ENCODE data around the gene MAP2K3. TPM values are rescaled to one million over a fixed set of nuclear protein-coding genes. Genes with fewer than 3 reads are reported as not detected.

MAP2K3 gene
- polyA plus RNA-seq, 2 of the 4 experiments (the other 2 are of a cell fraction): 13.9 to 37.1 TPM

DNA sequence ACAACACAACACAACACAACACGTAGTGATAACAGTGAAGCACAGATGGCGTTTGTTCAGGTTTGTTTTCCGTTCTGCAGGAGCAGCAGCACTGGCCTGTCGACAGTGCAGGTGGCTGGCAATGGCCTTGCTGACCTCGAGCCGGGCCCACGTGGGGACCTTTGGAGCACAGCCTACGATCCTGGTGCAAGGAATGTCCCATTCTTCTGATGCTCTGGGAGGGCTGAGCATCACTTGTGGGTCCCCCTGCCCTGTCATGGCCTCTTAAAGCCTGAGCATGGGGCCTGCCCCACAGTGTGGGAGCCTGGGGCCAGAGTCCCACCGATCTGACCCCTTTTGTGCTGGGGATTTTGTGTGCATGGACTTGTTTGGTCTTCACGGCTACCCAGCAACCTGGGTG lies 6.8 kb downstream of the MAP2K3 start:
- no peak for TF ChIP-seq HDAC2 (IDR thresholded peaks at IDR 0.05)
- no peak for TF ChIP-seq FOSB (CRISPR knock-in tag; IDR thresholded peaks at IDR 0.05)
- TF ChIP-seq MAFK (IDR thresholded peaks at IDR 0.05; ENCODE audit: partially characterized antibody): no peak
- no peak for TF ChIP-seq EHMT2 (IDR thresholded peaks at IDR 0.05; ENCODE audit: low read depth)
- no peak for TF ChIP-seq SMC3 (IDR thresholded peaks at IDR 0.05)
- TF ChIP-seq HOXB13 (CRISPR knock-in tag; IDR thresholded peaks at IDR 0.05; ENCODE audit: low read depth): no peak
- no peak for TF ChIP-seq TP53 (CRISPR knock-in tag; IDR thresholded peaks at IDR 0.05)
- no peak for TF ChIP-seq KDM5A (IDR thresholded peaks at IDR 0.05)
- no peak for TF ChIP-seq RFX5 (IDR thresholded peaks at IDR 0.05)
- no peak for TF ChIP-seq EP300 (IDR thresholded peaks at IDR 0.05)
- TF ChIP-seq POLR2A (IDR thresholded peaks at IDR 0.05; ENCODE audit: low read length): no peak
- TF ChIP-seq EHF (CRISPR knock-in tag; IDR thresholded peaks at IDR 0.05): no peak
- no peak for TF ChIP-seq MYC (IDR thresholded peaks at IDR 0.05; ENCODE audit: borderline replicate concordance, low read length)
- TF ChIP-seq, protein P1, sequence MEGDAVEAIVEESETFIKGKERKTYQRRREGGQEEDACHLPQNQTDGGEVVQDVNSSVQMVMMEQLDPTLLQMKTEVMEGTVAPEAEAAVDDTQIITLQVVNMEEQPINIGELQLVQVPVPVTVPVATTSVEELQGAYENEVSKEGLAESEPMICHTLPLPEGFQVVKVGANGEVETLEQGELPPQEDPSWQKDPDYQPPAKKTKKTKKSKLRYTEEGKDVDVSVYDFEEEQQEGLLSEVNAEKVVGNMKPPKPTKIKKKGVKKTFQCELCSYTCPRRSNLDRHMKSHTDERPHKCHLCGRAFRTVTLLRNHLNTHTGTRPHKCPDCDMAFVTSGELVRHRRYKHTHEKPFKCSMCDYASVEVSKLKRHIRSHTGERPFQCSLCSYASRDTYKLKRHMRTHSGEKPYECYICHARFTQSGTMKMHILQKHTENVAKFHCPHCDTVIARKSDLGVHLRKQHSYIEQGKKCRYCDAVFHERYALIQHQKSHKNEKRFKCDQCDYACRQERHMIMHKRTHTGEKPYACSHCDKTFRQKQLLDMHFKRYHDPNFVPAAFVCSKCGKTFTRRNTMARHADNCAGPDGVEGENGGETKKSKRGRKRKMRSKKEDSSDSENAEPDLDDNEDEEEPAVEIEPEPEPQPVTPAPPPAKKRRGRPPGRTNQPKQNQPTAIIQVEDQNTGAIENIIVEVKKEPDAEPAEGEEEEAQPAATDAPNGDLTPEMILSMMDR (IDR thresholded peaks at IDR 0.05): no peak
- TF ChIP-seq BHLHE40 (IDR thresholded peaks at IDR 0.05; ENCODE audit: low read depth, low read length): no peak
- TF ChIP-seq JUN (IDR thresholded peaks at IDR 0.05): no peak
- no peak for TF ChIP-seq ESRRA (IDR thresholded peaks at IDR 0.05; ENCODE audit: borderline replicate concordance, low read length)
- Histone ChIP-seq H3K27ac (no peak overlapping the region), H3K4me3 (no peak overlapping the region), H3K9me3 (no peaks in the 10 kb centered on the region), H3K4me2 (no peak overlapping the region), H3K4me1 (peaks cover 34% of the 10 kb centered on the region)
- ChIA-PET POLR2A (no interaction called here), CTCF (interaction anchor here (2.1 kb wide), 1 partner anchor 12 kb away, joined by 20 read pairs; no protein-coding TSS in a partner anchor)
- ATAC-seq (no peak), DNase-seq (ENCODE audit: low read depth in 1 of 2, low spot score in 1 of 2) (no peak), FAIRE-seq (no peak)
- 54% methylated on average over 10 of the region's 10 CpGs for WGBS (ENCODE audit: missing lambda C conversion rate)

DNA sequence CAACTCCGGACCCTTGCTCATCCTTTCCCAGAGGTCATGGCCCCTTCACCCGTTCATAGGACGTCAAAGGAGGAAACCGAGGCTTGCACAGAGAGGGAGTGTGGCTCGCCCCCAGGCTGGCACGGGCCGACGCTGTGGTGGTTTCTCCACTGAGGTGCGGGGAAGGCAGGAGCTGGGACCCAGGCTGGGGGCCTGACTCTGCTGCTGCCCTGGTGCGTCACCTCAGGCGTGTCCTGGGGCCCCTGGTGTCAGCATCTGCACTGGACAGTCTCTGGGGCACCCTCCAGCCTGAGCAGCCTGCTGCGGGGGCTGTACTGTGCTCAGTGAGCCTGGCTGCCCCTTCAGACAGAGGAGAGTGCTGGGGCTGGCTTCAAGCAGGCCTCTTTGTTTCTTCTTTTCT lies 7.4 kb downstream of the MAP2K3 start:
- peaks cover 30% of the 10 kb centered on the region for H3K4me1 ChIP-seq
- no peak for TF ChIP-seq KDM5A (IDR thresholded peaks at IDR 0.05)
- TF ChIP-seq HEYL (CRISPR knock-in tag; IDR thresholded peaks at IDR 0.05): no peak
- TF ChIP-seq, protein P2, sequence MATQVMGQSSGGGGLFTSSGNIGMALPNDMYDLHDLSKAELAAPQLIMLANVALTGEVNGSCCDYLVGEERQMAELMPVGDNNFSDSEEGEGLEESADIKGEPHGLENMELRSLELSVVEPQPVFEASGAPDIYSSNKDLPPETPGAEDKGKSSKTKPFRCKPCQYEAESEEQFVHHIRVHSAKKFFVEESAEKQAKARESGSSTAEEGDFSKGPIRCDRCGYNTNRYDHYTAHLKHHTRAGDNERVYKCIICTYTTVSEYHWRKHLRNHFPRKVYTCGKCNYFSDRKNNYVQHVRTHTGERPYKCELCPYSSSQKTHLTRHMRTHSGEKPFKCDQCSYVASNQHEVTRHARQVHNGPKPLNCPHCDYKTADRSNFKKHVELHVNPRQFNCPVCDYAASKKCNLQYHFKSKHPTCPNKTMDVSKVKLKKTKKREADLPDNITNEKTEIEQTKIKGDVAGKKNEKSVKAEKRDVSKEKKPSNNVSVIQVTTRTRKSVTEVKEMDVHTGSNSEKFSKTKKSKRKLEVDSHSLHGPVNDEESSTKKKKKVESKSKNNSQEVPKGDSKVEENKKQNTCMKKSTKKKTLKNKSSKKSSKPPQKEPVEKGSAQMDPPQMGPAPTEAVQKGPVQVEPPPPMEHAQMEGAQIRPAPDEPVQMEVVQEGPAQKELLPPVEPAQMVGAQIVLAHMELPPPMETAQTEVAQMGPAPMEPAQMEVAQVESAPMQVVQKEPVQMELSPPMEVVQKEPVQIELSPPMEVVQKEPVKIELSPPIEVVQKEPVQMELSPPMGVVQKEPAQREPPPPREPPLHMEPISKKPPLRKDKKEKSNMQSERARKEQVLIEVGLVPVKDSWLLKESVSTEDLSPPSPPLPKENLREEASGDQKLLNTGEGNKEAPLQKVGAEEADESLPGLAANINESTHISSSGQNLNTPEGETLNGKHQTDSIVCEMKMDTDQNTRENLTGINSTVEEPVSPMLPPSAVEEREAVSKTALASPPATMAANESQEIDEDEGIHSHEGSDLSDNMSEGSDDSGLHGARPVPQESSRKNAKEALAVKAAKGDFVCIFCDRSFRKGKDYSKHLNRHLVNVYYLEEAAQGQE (IDR thresholded peaks at IDR 0.05): no peak
- TF ChIP-seq EP300 (IDR thresholded peaks at IDR 0.05): no peak
- TF ChIP-seq POLR2AphosphoS2 (conservative IDR thresholded peaks at IDR 0.05; ENCODE audit: low read length): no peak
- no peak for TF ChIP-seq MYC (IDR thresholded peaks at IDR 0.05; ENCODE audit: borderline replicate concordance, low read length)
- no peak for TF ChIP-seq RCOR1 (IDR thresholded peaks at IDR 0.05; ENCODE audit: low read depth, low read length)
- TF ChIP-seq, protein P3, sequence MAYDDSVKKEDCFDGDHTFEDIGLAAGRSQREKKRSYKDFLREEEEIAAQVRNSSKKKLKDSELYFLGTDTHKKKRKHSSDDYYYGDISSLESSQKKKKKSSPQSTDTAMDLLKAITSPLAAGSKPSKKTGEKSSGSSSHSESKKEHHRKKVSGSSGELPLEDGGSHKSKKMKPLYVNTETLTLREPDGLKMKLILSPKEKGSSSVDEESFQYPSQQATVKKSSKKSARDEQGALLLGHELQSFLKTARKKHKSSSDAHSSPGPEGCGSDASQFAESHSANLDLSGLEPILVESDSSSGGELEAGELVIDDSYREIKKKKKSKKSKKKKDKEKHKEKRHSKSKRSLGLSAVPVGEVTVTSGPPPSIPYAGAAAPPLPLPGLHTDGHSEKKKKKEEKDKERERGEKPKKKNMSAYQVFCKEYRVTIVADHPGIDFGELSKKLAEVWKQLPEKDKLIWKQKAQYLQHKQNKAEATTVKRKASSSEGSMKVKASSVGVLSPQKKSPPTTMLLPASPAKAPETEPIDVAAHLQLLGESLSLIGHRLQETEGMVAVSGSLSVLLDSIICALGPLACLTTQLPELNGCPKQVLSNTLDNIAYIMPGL (CRISPR knock-in tag; IDR thresholded peaks at IDR 0.05; ENCODE audit: borderline replicate concordance): no peak
- TF ChIP-seq SREBF2 (IDR thresholded peaks at IDR 0.05): no peak
- no peak for TF ChIP-seq NFE2L2 (conservative IDR thresholded peaks at IDR 0.05; ENCODE audit: low read length)
- TF ChIP-seq NPAS2 (CRISPR knock-in tag; IDR thresholded peaks at IDR 0.05; ENCODE audit: borderline replicate concordance): no peak
- TF ChIP-seq JUN (IDR thresholded peaks at IDR 0.05): no peak
- no peak for TF ChIP-seq ZNF302 (CRISPR knock-in tag; IDR thresholded peaks at IDR 0.05)
- ChIA-PET POLR2A (no interaction called here), CTCF (no interaction called here)
- FAIRE-seq (no peak), DNase-seq (ENCODE audit: low read depth in 1 of 2, low spot score in 1 of 2) (no peak), ATAC-seq (no peak)
- H3K4me3 ChIP-seq: no peak overlapping the region
- H3K4me2 ChIP-seq: no peak overlapping the region
- H3K9me3 ChIP-seq: no peaks in the 10 kb centered on the region
- 58% methylated on average over 12 of the region's 12 CpGs for WGBS (ENCODE audit: missing lambda C conversion rate)
- 0 out of 6 replicates have a peak overlapping the region, but pooled peaks of 1 of the 2 experiments have one; percentile 2 for H3K27ac ChIP-seq
